K562 (cell line): ENCODE data around the gene STAT4. TPM values are rescaled to one million over a fixed set of nuclear protein-coding genes. Genes with fewer than 3 reads are reported as not detected.

Source experiments
- ATAC-seq: fragments of 200-7000 bp; cut with Tn5 transposase; 3 replicates; pipeline ENCODE4 v1.9.1; 2020; ENCODE audit warnings: moderate library complexity
- BruUV-seq: library from RNA; stranded (reverse); fragments of 400-500 nt; replicated peaks from 2 replicates; lab custom pipeline; 2021; lab: Mats Ljungman, UMichigan
- CTCF ChIA-PET: fragments of 300-600 bp; formaldehyde crosslinking; extraction: SDS; loops from one replicate; lab custom pipeline; 2021; ENCODE audit warnings: low intra/inter-chr PET ratio; lab: Yijun Ruan, JAX
- POLR2A ChIA-PET: fragments of 300-600, 350-650 bp; sonication (Branson Sonifier 250); formaldehyde crosslinking; extraction: SDS; loops from one replicate; lab custom pipeline; 2021; ENCODE audit warnings: antibody characterized with exemption, inconsistent platforms; lab: Yijun Ruan, JAX
- DNase-seq, 4 experiments: peaks; one replicate each; pipeline versions ENCODE4 v3.0.0 to v3.0.0-alpha.2; 2011 to 2018; ENCODE audit warnings: low spot score in 3 of 4, mixed read lengths in 3 of 4; ENCODE audit errors: extremely low read depth in 1 of 4
- FAIRE-seq: peaks from 2 replicates; lab custom pipeline; 2011; peaks lifted over from hg19 to GRCh38; lab: Jason Lieb, UNC
- H2AFZ ChIP-seq: 2 replicates; pipeline ENCODE4 v1.6.0; 2011; ENCODE audit warnings: low read depth, low read length, control low read depth, inconsistent platforms
- H3K27ac ChIP-seq: fragments of 200-600 bp; 3 replicates; pipeline ENCODE4 v1.8.0; 2011; ENCODE audit warnings: low read depth, mild to moderate bottlenecking, control low read depth, inconsistent platforms, low read length, moderate library complexity, mixed read lengths; ENCODE audit errors: extremely low read depth
- H3K27me3 ChIP-seq, 2 experiments: fragments of 300-600 bp in 1 of 2; 2 replicates in 1 of 2; 3 replicates in 1 of 2; pipeline versions ENCODE4 v1.6.0 to v1.8.0; 2011; ENCODE audit warnings: inconsistent platforms in 2 of 2, low read length in 2 of 2, mild to moderate bottlenecking in 1 of 2, mixed read lengths in 1 of 2, moderate library complexity in 1 of 2; ENCODE audit not compliant: control insufficient read depth in 2 of 2, insufficient read depth in 2 of 2
- H3K36me3 ChIP-seq: fragments of 300-600 bp; 3 replicates; pipeline ENCODE4 v1.8.0; 2011; ENCODE audit warnings: mild to moderate bottlenecking, low read length, inconsistent platforms; ENCODE audit not compliant: control insufficient read depth, insufficient read depth
- H3K4me1 ChIP-seq, 2 experiments: fragments of 200-600 bp in 1 of 2; replicated peaks in 1 of 2; 2 replicates in 1 of 2; 3 replicates in 1 of 2; pipeline versions ENCODE4 v1.5.1 to v1.8.0; 2011; ENCODE audit warnings: inconsistent platforms in 2 of 2, low read length in 2 of 2, mild to moderate bottlenecking in 1 of 2, mixed read lengths in 1 of 2, moderate library complexity in 1 of 2; ENCODE audit not compliant: control insufficient read depth in 2 of 2, insufficient read depth in 2 of 2
- H3K4me2 ChIP-seq: 2 replicates; pipeline ENCODE4 v1.6.1; 2011; ENCODE audit warnings: low read length, control low read depth, inconsistent platforms, mixed read lengths; ENCODE audit not compliant: insufficient read depth
- H3K4me3 ChIP-seq: fragments of 200-600 bp; sonication (generic), shearing (Covaris generic); 2 replicates; pipeline ENCODE4 v1.5.1; 2016; ENCODE audit warnings: control low read depth, inconsistent platforms
- H3K79me2 ChIP-seq: fragments of 200-600 bp; 3 replicates; pipeline ENCODE4 v1.8.0; 2011; ENCODE audit warnings: low read length, inconsistent platforms; ENCODE audit not compliant: control insufficient read depth, insufficient read depth
- H3K9ac ChIP-seq, 2 experiments: 2 replicates each; pipeline versions ENCODE4 v1.6.0 to v1.6.1; 2011; ENCODE audit warnings: low read depth in 2 of 2, low read length in 2 of 2, control low read depth in 1 of 2, inconsistent platforms in 1 of 2, mild to moderate bottlenecking in 1 of 2, mixed read lengths in 1 of 2; ENCODE audit not compliant: insufficient read depth in 1 of 2
- H3K9me1 ChIP-seq: one replicate; pipeline ENCODE4 v1.6.0; 2011; ENCODE audit warnings: inconsistent platforms, mild to moderate bottlenecking, low read length, moderate library complexity; ENCODE audit not compliant: control insufficient read depth, insufficient read depth
- H3K9me3 ChIP-seq: replicated peaks from 2 replicates; pipeline ENCODE4 v1.5.1; 2011; ENCODE audit warnings: low read depth, low read length, inconsistent platforms; ENCODE audit not compliant: control insufficient read depth, insufficient read depth
- H4K20me1 ChIP-seq: replicated peaks from 2 replicates; pipeline ENCODE4 v1.6.1; 2011; ENCODE audit warnings: low read length, inconsistent platforms, mixed read lengths; ENCODE audit not compliant: control insufficient read depth, insufficient read depth
- ELF2 ChIP-seq: fragments of 250-450 bp; sonication (Bioruptor Pico); IDR thresholded peaks from 2 replicates; pipeline ENCODE4 v1.5.0; 2021; ENCODE audit warnings: mild to moderate bottlenecking
- HDGF ChIP-seq: fragments of 450-650 bp; IDR thresholded peaks from 2 replicates; pipeline ENCODE4 v1.6.1; 2016
- HNRNPL ChIP-seq: fragments of 200-400 bp; formaldehyde crosslinking; IDR thresholded peaks from 2 replicates; pipeline ENCODE4 v1.6.1; 2017; ENCODE audit warnings: low read depth, mild to moderate bottlenecking, low read length
- NFIX ChIP-seq: fragments of 250-450 bp; sonication (Bioruptor Pico); IDR thresholded peaks from 2 replicates; pipeline ENCODE4 v1.4.0; 2020; ENCODE audit warnings: low read depth, mild to moderate bottlenecking, moderate library complexity
- NONO ChIP-seq, 2 experiments: fragments of 200-400 bp in 1 of 2; fragments of 450-650 bp in 1 of 2; formaldehyde crosslinking in 1 of 2; IDR thresholded peaks; 2 replicates each; pipeline ENCODE4 v1.6.1; 2017; ENCODE audit warnings: low read depth in 2 of 2, mild to moderate bottlenecking in 2 of 2, moderate library complexity in 2 of 2, low read length in 1 of 2
- RFX7 ChIP-seq: fragments of 250-450 bp; sonication (Bioruptor Pico); IDR thresholded peaks from 2 replicates; pipeline ENCODE4 v1.5.1; 2021; ENCODE audit warnings: mild to moderate bottlenecking
- ZNF586 ChIP-seq: fragments of 450-650 bp; formaldehyde crosslinking; conservative IDR thresholded peaks from 2 replicates; pipeline ENCODE4 v1.4.0; 2020; ENCODE audit warnings: mild to moderate bottlenecking, moderate library complexity
- ZNF589 ChIP-seq: fragments of 200-800 bp; sonication (Bioruptor generic); IDR thresholded peaks from 2 replicates; pipeline ENCODE4 v1.6.1; 2016; ENCODE audit warnings: low read depth, missing genetic modification characterization, missing compliant biosample characterization
- WGBS: fragments of 100-300 bp; shearing (Covaris generic); methylation state at CpG from one replicate; pipeline ENCODE4 v1.1.6; 2016; ENCODE audit warnings: low coverage, mixed read lengths; ENCODE audit not compliant: insufficient coverage; ENCODE audit errors: missing lambda C conversion rate; 5-methylcytosine and 5-hydroxymethylcytosine counted together
- in situ Hi-C: fragments of 300-500 bp; cut with MboI; formaldehyde crosslinking; loops from 4 replicates; pipeline ENCODE4 v1.15.0; 2018; ENCODE audit warnings: inconsistent platforms, mixed read lengths
- intact Hi-C: fragments of 100-400 bp; cut with micrococcal nuclease; formaldehyde crosslinking; loops from 2 replicates; pipeline ENCODE4 v1.14.2; 2022
- polyA plus RNA-seq, 8 experiments: library from polyadenylated mRNA; depleted of rRNA in 4 of 8; stranded (reverse) in 5 of 8; unstranded in 3 of 8; fragments of >200 nt; fragmentation: Nextera tagmentation in 2 of 8; fragmentation: Illumina TruSeq in 1 of 8; extraction: Ambion mirVana in 2 of 8; extraction: Trizol in 1 of 8; gene quantifications; 2 replicates each; pipeline versions ENCODE4 v1.2.1 to v1.2.3, GENCODE V29; 2011 to 2014; ENCODE audit warnings: inconsistent platforms in 1 of 8, missing spikeins in 1 of 8
- total RNA-seq, 7 experiments: library from RNA; depleted of rRNA in 6 of 7; stranded (reverse); fragments of >200 nt in 6 of 7; fragmentation: Illumina TruSeq in 2 of 7; extraction: Trizol in 2 of 7; gene quantifications; 2 replicates each; pipeline versions ENCODE4 v1.2.1 to v1.2.3, GENCODE V29; 2011 to 2021; ENCODE audit warnings: low replicate concordance in 1 of 7
- TF ChIP-seq, protein P1 (sequence below): fragments of 250-450 bp; sonication (Bioruptor Pico); IDR thresholded peaks from 2 replicates; pipeline ENCODE4 v1.4.0; 2020; ENCODE audit warnings: mild to moderate bottlenecking, moderate library complexity
- TF ChIP-seq, protein P2 (sequence below): fragments of 450-650 bp; IDR thresholded peaks from one replicate; pipeline ENCODE4 v1.6.1; 2018; ENCODE audit warnings: mild to moderate bottlenecking, moderate library complexity; ENCODE audit not compliant: partially characterized antibody
- TF ChIP-seq, protein P3 (sequence below): fragments of 450-650 bp; IDR thresholded peaks from 2 replicates; pipeline ENCODE4 v1.6.1; 2016; ENCODE audit warnings: low read depth, mild to moderate bottlenecking, moderate library complexity
- TF ChIP-seq, protein P4 (sequence below): fragments of 450-650 bp; IDR thresholded peaks from 2 replicates; pipeline ENCODE4 v1.6.1; 2016; ENCODE audit warnings: mild to moderate bottlenecking

Gene STAT4
- total and polyA plus RNA-seq, 9 of the 15 experiments (the other 6 are each of a cell fraction or from before 2014, with no cell fraction given) = 0.01 to 0.06 (median 0.03) TPM; not detected in 6

DNA sequence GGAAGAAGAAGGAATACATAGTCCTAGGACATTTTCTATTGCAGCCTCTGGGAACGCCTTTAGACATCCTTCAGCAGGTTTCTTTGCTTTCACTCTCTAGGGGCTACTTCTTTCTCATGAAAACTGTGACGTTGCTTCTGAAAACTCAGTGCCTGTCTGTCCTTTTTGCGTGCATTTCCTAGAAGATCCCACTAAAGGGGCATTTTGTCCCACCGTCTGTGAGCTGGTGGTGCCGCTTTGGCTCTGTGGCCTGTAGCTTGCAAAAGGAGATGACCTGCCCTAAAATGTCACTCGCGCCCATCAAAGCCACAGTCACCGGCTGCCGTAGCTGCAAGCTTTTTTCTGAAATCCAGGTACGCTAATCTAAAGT is 579 bp downstream of the STAT4 start:
- 5% methylated on average over 8 of the region's 10 CpGs for WGBS
- DNase-seq = no peak
- Histone ChIP-seq H3K9me3 (no peaks in the 10 kb centered on the region), H3K27ac (no peak overlapping the region), H2AFZ (no peak overlapping the region), H3K9ac (no peak overlapping the region; a peak in 1 of 4 replicates), H3K4me1 (peaks cover 0 to 6% of the 10 kb centered on the region in 2 experiments; a peak in 3 of 5 replicates), H3K27me3 (peaks cover 0 to 9% of the 10 kb centered on the region in 2 experiments; a peak in 3 of 5 replicates), H3K9me1 (no peaks in the 10 kb centered on the region), H3K4me2 (peak overlapping the region; percentile 33; the same call in 1 of the 2 replicates), H3K79me2 (no peaks in the 10 kb centered on the region), H4K20me1 (no peaks in the 10 kb centered on the region), H3K36me3 (no peaks in the 10 kb centered on the region), H3K4me3 (no peak overlapping the region)
- in situ Hi-C loops (no loop called here), intact Hi-C loops (no loop called here)
- ATAC-seq = no peak
- CTCF ChIA-PET = no interaction called here
- FAIRE-seq = no peak
- BruUV-seq = no TSS peak
- POLR2A ChIA-PET = interaction anchor here (0.6 kb wide), 1 partner anchor 77 kb away, joined by 4 read pairs; no protein-coding TSS in a partner anchor
- TF ChIP-seq, protein P1, sequence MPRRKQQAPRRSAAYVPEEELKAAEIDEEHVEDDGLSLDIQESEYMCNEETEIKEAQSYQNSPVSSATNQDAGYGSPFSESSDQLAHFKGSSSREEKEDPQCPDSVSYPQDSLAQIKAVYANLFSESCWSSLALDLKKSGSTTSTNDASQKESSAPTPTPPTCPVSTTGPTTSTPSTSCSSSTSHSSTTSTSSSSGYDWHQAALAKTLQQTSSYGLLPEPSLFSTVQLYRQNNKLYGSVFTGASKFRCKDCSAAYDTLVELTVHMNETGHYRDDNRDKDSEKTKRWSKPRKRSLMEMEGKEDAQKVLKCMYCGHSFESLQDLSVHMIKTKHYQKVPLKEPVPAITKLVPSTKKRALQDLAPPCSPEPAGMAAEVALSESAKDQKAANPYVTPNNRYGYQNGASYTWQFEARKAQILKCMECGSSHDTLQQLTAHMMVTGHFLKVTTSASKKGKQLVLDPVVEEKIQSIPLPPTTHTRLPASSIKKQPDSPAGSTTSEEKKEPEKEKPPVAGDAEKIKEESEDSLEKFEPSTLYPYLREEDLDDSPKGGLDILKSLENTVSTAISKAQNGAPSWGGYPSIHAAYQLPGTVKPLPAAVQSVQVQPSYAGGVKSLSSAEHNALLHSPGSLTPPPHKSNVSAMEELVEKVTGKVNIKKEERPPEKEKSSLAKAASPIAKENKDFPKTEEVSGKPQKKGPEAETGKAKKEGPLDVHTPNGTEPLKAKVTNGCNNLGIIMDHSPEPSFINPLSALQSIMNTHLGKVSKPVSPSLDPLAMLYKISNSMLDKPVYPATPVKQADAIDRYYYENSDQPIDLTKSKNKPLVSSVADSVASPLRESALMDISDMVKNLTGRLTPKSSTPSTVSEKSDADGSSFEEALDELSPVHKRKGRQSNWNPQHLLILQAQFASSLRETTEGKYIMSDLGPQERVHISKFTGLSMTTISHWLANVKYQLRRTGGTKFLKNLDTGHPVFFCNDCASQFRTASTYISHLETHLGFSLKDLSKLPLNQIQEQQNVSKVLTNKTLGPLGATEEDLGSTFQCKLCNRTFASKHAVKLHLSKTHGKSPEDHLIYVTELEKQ (CRISPR knock-in tag) = no peak
- TF ChIP-seq HDGF (no peak), ZNF589 (CRISPR knock-in tag) (no peak), HNRNPL (no peak), NFIX (CRISPR knock-in tag) (no peak), ELF2 (CRISPR knock-in tag) (no peak), ZNF586 (CRISPR knock-in tag) (no peak), RFX7 (CRISPR knock-in tag) (no peak), NONO (IDR thresholded peaks at IDR 0.05; ENCODE audit: low read depth in 2 of 2, low read length in 1 of 2) (no peak)
- TF ChIP-seq, protein P2, sequence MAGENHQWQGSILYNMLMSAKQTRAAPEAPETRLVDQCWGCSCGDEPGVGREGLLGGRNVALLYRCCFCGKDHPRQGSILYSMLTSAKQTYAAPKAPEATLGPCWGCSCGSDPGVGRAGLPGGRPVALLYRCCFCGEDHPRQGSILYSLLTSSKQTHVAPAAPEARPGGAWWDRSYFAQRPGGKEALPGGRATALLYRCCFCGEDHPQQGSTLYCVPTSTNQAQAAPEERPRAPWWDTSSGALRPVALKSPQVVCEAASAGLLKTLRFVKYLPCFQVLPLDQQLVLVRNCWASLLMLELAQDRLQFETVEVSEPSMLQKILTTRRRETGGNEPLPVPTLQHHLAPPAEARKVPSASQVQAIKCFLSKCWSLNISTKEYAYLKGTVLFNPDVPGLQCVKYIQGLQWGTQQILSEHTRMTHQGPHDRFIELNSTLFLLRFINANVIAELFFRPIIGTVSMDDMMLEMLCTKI = no peak
- TF ChIP-seq, protein P3, sequence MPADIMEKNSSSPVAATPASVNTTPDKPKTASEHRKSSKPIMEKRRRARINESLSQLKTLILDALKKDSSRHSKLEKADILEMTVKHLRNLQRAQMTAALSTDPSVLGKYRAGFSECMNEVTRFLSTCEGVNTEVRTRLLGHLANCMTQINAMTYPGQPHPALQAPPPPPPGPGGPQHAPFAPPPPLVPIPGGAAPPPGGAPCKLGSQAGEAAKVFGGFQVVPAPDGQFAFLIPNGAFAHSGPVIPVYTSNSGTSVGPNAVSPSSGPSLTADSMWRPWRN = no peak
- TF ChIP-seq, protein P4, sequence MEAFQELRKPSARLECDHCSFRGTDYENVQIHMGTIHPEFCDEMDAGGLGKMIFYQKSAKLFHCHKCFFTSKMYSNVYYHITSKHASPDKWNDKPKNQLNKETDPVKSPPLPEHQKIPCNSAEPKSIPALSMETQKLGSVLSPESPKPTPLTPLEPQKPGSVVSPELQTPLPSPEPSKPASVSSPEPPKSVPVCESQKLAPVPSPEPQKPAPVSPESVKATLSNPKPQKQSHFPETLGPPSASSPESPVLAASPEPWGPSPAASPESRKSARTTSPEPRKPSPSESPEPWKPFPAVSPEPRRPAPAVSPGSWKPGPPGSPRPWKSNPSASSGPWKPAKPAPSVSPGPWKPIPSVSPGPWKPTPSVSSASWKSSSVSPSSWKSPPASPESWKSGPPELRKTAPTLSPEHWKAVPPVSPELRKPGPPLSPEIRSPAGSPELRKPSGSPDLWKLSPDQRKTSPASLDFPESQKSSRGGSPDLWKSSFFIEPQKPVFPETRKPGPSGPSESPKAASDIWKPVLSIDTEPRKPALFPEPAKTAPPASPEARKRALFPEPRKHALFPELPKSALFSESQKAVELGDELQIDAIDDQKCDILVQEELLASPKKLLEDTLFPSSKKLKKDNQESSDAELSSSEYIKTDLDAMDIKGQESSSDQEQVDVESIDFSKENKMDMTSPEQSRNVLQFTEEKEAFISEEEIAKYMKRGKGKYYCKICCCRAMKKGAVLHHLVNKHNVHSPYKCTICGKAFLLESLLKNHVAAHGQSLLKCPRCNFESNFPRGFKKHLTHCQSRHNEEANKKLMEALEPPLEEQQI = no peak
